Aorta (tissue), 5 donors: ENCODE measurements around the gene PLEKHG7. TPM values are rescaled to one million over a fixed set of nuclear protein-coding genes. Genes with fewer than 3 reads are reported as not detected.

ENCODE experiments used
- ATAC-seq: fragments of 200-7000 bp; cut with Tn5 transposase; one replicate; pipeline ENCODE4 v1.9.1; 2022; ENCODE audit warnings: moderate library complexity; ENCODE audit not compliant: low FRiP score
- DNase-seq, 2 donors: peaks; one replicate each; pipeline ENCODE4 v3.0.0-alpha.2; 2020
- H3K27ac ChIP-seq, 2 donors: one replicate each; pipeline ENCODE4 v1.5.1; 2013; ENCODE audit warnings: low read length in 2 of 2, mild to moderate bottlenecking in 2 of 2, moderate library complexity in 2 of 2, control low read depth in 1 of 2, inconsistent platforms in 1 of 2, low read depth in 1 of 2
- H3K27me3 ChIP-seq, 2 donors: one replicate each; pipeline ENCODE4 v1.6.1; 2013; ENCODE audit warnings: control low read depth in 1 of 2, low read length in 1 of 2, mild to moderate bottlenecking in 1 of 2, moderate library complexity in 1 of 2; ENCODE audit not compliant: insufficient read depth in 2 of 2, control insufficient read depth in 1 of 2
- H3K36me3 ChIP-seq, 2 donors: one replicate each; pipeline ENCODE4 v1.6.1; 2013; ENCODE audit warnings: control low read depth in 1 of 2, low read length in 1 of 2, mild to moderate bottlenecking in 1 of 2; ENCODE audit not compliant: insufficient read depth in 2 of 2, control insufficient read depth in 1 of 2
- H3K4me1 ChIP-seq, 2 donors: one replicate each; pipeline ENCODE4 v1.6.1; 2013; ENCODE audit warnings: low read length in 2 of 2, control low read depth in 1 of 2, mild to moderate bottlenecking in 1 of 2, moderate library complexity in 1 of 2; ENCODE audit not compliant: insufficient read depth in 2 of 2, control insufficient read depth in 1 of 2
- H3K4me3 ChIP-seq, 2 donors: one replicate each; pipeline ENCODE4 v1.5.1; 2013; ENCODE audit warnings: low read length in 2 of 2, control low read depth in 1 of 2, mild to moderate bottlenecking in 1 of 2
- H3K9me3 ChIP-seq: one replicate; pipeline ENCODE4 v1.6.1; 2013; ENCODE audit warnings: mild to moderate bottlenecking, low read length; ENCODE audit not compliant: control insufficient read depth
- WGBS, 2 donors: extraction: QIAGEN DNeasy Blood & Tissue Kit; methylation state at CpG; one replicate each; pipeline ENCODE4 v1.1.7; 2013; 5-methylcytosine and 5-hydroxymethylcytosine counted together
- intact Hi-C, 2 donors: fragments of 100-400 bp; cut with DNase I; formaldehyde crosslinking; loops; one replicate each; pipeline versions ENCODE4 v1.14.2 to v1.15.0; 2022
- polyA plus RNA-seq, 2 donors: library from polyadenylated mRNA; stranded (reverse); fragments of 200-250 nt; gene quantifications; one replicate each; pipeline ENCODE4 v1.2.3, GENCODE V29; 2013
- total RNA-seq, 2 donors: library from RNA; stranded (reverse); fragmentation: NEBNext Ultra II Directional; extraction: Animal tissue kit (Norgen Biotek cat#: 25700); gene quantifications; one replicate each; pipeline ENCODE4 v1.2.1, GENCODE V29; 2021
- donor health status: healthy with polysubstance abuse.
- donor health status: Bipolar disorder and iron deficiency.
- donor health status: DM: no; HTN: no; CAD: no.
- donor health status: DM: no; HTN: no; CAD: no.
- donor health status: DM: yes; HTN: yes; CAD: no.

PLEKHG7 gene
- total and polyA plus RNA-seq, 4 donors = not detected

DNA sequence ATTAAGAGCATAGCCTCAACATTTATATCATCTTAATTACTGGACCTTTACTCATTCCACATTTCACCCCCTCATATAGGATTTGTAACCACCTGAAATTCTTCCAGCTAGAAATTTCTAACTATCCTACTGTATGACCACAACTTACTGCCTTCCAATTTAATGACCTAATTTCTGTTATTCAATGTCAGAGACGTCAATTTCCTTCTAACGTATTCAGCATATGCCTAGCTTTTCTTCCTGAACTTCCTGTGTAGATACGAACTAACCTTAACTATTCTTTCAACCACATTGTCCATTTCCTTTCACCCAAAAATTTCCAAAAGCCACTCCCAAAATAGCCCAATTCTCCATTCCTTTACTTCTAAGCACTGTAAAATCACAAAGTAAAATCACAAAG, 118.4 kb downstream of the PLEKHG7 start:
- Histone ChIP-seq H3K9me3 (no peaks in the 10 kb centered on the region), H3K27ac (no peak overlapping the region), H3K4me3 (no peak overlapping the region), H3K4me1 (no peaks in the 10 kb centered on the region), H3K36me3 (peaks cover 0 to 5% of the 10 kb centered on the region in 2 donors), H3K27me3 (no peaks in the 10 kb centered on the region)
- intact Hi-C loops = no loop called here
- ATAC-seq = no peak
- no peak for DNase-seq
- 87 to 91% methylated on average over 3 of the region's 3 CpGs for WGBS, 2 donors

Other genes with a start within 250 kb of the PLEKHG7 start
- 10 to 100 TPM; 43.5 to 56.7 TPM for gene EEA1, start 226.3 kb downstream of the PLEKHG7 start, total RNA-seq
- gene EEA1, start 226.3 kb downstream of the PLEKHG7 start, polyA plus RNA-seq = 1 to 10 TPM; 5.3 to 5.7 TPM